Tibial artery (tissue), 4 donors: Measurements from ENCODE around the gene EFNA5.

Experiments
- DNase-seq, 2 donors: peaks; one replicate each; pipeline ENCODE4 v3.0.0-alpha.2; 2019
- H3K27ac ChIP-seq, 2 donors: fragments of 200-600 bp; sonication (generic) in 1 of 2; 1 replicate in 1 of 2; 2 replicates in 1 of 2; pipeline ENCODE4 v1.5.1; 2018 to 2019; ENCODE audit warnings: mild to moderate bottlenecking in 1 of 2
- H3K27me3 ChIP-seq, 2 donors: fragments of 200-600 bp; sonication (generic) in 1 of 2; one replicate each; pipeline versions ENCODE4 v1.5.1 to v1.6.0; 2016 to 2019
- H3K36me3 ChIP-seq, 3 donors: fragments of 200-600 bp; sonication (generic) in 2 of 3; one replicate each; pipeline ENCODE4 v1.5.1; 2016 to 2019; ENCODE audit warnings: mild to moderate bottlenecking in 2 of 3
- H3K4me1 ChIP-seq, 4 donors: fragments of 200-600 bp; sonication (generic) in 2 of 4; 1 replicate in 3 of 4; 2 replicates in 1 of 4; pipeline ENCODE4 v1.5.1; 2016 to 2019
- H3K4me3 ChIP-seq, 2 donors: fragments of 200-600 bp; sonication (generic) in 1 of 2; 1 replicate in 1 of 2; 2 replicates in 1 of 2; pipeline ENCODE4 v1.5.1; 2018 to 2019; ENCODE audit warnings: mild to moderate bottlenecking in 2 of 2
- H3K9me3 ChIP-seq, 3 donors: fragments of 200-600 bp; sonication (generic) in 1 of 3; one replicate each; pipeline ENCODE4 v1.5.1; 2016 to 2019
- intact Hi-C: fragments of 100-400 bp; cut with DNase I; formaldehyde crosslinking; loops from one replicate; pipeline ENCODE4 v1.15.0; 2023; ENCODE audit warnings: low total_unique reads
- TF ChIP-seq, protein P1 (sequence below), 2 experiments: fragments of 200-600 bp in 1 of 2; fragments of 450-650 bp in 1 of 2; IDR thresholded peaks; one replicate each; pipeline ENCODE4 v1.5.1; 2017 to 2019; ENCODE audit warnings: antibody characterized with exemption in 2 of 2, mild to moderate bottlenecking in 1 of 2, moderate library complexity in 1 of 2

Gene EFNA5

DNA sequence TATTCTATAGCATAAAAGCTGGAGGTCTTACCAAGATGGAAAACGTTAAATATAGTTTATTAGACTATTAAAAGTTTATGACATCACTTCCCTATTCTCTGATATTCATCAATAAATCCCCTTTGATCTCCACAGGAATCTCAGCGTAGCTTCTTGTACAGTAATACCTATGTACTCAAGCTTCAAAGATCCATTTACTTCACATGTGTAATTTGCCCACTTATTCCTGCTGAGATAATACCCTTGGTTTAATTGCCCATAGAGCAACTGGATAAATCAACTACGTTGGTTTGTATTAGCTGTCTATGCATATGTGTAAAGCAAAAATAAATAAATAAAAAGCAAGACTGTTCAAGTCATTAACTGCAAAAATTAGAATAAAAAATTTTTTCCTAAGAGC lies 219.7 kb downstream of the EFNA5 start:
- TF ChIP-seq, protein P1, sequence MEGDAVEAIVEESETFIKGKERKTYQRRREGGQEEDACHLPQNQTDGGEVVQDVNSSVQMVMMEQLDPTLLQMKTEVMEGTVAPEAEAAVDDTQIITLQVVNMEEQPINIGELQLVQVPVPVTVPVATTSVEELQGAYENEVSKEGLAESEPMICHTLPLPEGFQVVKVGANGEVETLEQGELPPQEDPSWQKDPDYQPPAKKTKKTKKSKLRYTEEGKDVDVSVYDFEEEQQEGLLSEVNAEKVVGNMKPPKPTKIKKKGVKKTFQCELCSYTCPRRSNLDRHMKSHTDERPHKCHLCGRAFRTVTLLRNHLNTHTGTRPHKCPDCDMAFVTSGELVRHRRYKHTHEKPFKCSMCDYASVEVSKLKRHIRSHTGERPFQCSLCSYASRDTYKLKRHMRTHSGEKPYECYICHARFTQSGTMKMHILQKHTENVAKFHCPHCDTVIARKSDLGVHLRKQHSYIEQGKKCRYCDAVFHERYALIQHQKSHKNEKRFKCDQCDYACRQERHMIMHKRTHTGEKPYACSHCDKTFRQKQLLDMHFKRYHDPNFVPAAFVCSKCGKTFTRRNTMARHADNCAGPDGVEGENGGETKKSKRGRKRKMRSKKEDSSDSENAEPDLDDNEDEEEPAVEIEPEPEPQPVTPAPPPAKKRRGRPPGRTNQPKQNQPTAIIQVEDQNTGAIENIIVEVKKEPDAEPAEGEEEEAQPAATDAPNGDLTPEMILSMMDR (IDR thresholded peaks at IDR 0.05): no peak

DNA sequence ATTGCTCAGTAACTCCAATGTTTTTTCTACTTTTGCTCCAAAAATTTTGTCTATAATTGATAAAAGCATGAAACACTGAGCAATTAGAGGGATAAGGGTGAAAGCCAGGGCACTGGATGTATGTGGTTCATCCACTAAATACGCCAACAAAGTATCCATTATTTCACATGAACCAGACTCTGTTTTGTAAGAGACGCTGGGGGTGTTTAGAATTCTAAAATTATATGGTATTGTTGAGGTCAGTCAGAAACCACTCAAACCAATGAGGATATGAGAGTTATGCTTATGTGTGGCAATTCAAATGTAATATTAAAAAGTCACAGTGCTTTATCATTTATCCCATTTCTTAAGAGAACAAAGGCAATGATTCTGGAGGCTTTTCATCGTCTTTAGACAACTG lies 220.2 kb downstream of the EFNA5 start:
- no peak for DNase-seq
- Histone ChIP-seq H3K36me3 (no peaks in the 10 kb centered on the region), H3K4me3 (no peak overlapping the region)

More for the DNA sequence above, 219.7 kb downstream of the EFNA5 start:
- Histone ChIP-seq H3K27me3 (no peaks in the 10 kb centered on the region), H3K4me1 (peaks cover 0 to 11% (median 3%) of the 10 kb centered on the region in 4 donors), H3K9me3 (no peaks in the 10 kb centered on the region), H3K4me3 (no peak overlapping the region), H3K27ac (no peak overlapping the region), H3K36me3 (no peaks in the 10 kb centered on the region)
- no peak for DNase-seq
- intact Hi-C loops: no loop called here

DNA sequence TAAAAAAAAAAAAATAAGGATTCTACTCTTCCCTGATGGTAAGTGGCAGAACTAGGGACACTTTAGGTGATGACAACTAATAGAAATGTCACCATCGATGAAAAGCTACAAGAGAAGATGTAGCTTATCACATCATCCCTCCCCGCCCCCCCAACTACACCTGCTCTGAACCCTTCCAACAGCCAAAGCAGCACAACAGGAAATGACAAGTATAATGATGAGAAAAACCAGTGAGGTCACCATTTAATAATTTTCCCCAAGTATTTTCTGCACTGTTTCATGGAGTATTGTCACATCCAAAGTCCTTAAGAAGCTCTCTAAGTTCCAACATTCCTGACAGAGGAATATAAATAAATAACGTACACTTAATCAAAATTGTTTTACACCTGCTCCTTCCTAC lies 221.4 kb downstream of the EFNA5 start:
- intact Hi-C loops: no loop called here

More for the DNA sequence above, 220.2 kb downstream of the EFNA5 start:
- H3K27me3 ChIP-seq: no peaks in the 10 kb centered on the region
- TF ChIP-seq, protein P1 (IDR thresholded peaks at IDR 0.05): no peak
- H3K27ac ChIP-seq: no peak overlapping the region
- no peaks in the 10 kb centered on the region for H3K9me3 ChIP-seq
- peaks cover 0 to 6% (median under 1%) of the 10 kb centered on the region in 4 donors for H3K4me1 ChIP-seq
- intact Hi-C loops: no loop called here

DNA sequence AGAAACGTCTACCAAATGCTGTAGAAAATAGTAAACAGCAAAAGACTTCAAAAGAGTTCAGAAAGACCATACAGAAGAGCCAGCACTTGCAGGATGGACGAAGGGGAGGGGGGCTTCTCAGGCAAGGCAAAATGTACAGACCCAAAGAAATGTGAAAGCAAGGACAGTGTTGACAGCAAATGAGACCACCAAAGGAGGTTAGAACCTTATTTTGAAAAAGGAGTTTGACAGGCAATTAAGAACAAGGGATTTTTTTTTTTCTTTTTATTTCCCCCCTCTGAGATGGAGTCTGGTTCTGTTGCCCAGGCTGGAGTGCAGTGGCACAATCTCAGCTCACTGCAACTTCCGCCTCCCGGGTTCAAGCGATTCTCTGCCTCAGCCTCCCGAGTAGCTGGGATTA lies 223.2 kb downstream of the EFNA5 start:
- Histone ChIP-seq H3K27me3 (no peaks in the 10 kb centered on the region), H3K4me1 (no peaks in the 10 kb centered on the region), H3K36me3 (no peaks in the 10 kb centered on the region), H3K9me3 (no peaks in the 10 kb centered on the region), H3K27ac (no peak overlapping the region), H3K4me3 (no peak overlapping the region)
- intact Hi-C loops: no loop called here
- no peak for DNase-seq
- TF ChIP-seq, protein P1 (IDR thresholded peaks at IDR 0.05): no peak

More for the DNA sequence above, 221.4 kb downstream of the EFNA5 start:
- H3K27ac ChIP-seq: no peak overlapping the region
- H3K36me3 ChIP-seq: no peaks in the 10 kb centered on the region
- H3K4me3 ChIP-seq: no peak overlapping the region
- DNase-seq: no peak
- H3K4me1 ChIP-seq: no peaks in the 10 kb centered on the region
- no peaks in the 10 kb centered on the region for H3K27me3 ChIP-seq
- no peaks in the 10 kb centered on the region for H3K9me3 ChIP-seq
- TF ChIP-seq, protein P1 (IDR thresholded peaks at IDR 0.05): no peak

DNA sequence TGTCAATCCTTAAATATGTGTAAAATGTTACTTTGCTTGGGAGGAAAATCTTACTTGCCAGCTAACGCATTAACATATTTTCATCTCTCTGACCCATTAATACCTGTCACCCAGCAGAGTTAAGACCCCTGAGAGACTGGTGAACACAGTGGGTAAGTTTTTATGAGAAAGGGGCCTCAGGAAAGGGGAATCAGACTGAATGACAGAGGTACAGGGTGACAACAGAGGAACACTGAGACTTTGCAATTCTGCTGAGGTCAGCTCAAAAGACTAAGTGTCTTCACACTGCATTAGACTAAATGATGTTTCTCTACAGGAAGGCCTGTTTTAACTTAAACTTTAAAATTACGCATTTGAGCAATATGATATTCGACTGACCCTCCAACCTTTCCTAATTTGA lies 223.8 kb downstream of the EFNA5 start:
- no peaks in the 10 kb centered on the region for H3K9me3 ChIP-seq
- intact Hi-C loops: no loop called here
- H3K36me3 ChIP-seq: no peaks in the 10 kb centered on the region
- no peak overlapping the region for H3K27ac ChIP-seq
- H3K4me3 ChIP-seq: no peak overlapping the region
- TF ChIP-seq, protein P1 (IDR thresholded peaks at IDR 0.05): no peak
- no peak for DNase-seq
- no peaks in the 10 kb centered on the region for H3K4me1 ChIP-seq
- no peaks in the 10 kb centered on the region for H3K27me3 ChIP-seq

DNA sequence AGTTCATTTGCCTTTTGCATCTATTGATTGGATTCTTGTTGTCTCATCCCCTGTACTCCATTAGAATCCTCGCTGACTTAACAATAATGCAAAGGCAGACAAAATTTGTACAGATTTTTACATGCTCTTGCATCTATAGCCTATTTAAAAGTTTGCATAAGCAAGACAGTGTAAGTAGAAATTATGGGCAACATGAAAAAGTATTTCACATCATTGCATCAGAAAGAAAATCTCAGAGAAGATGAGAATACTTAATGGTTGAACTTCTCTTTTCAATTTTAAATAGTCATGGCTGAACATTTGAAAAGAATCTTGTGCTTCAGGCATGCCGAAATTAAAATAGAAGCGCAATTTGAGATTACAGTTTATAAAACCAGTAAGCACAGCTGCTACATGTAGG lies 226.4 kb downstream of the EFNA5 start:
- Histone ChIP-seq H3K36me3 (no peaks in the 10 kb centered on the region), H3K4me3 (no peak overlapping the region), H3K27ac (no peak overlapping the region), H3K9me3 (peaks cover 0 to 1% (median 0%) of the 10 kb centered on the region in 3 donors), H3K27me3 (no peaks in the 10 kb centered on the region), H3K4me1 (no peaks in the 10 kb centered on the region)
- TF ChIP-seq, protein P1 (IDR thresholded peaks at IDR 0.05): no peak
- intact Hi-C loops: no loop called here
- no peak for DNase-seq
